Fibroblast of lung (primary cell): Measurements from ENCODE around the gene THSD7B.

Experiments
- EZH2 ChIP-seq: IDR thresholded peaks from 2 replicates; pipeline ENCODE4 v1.5.1; 2012; ENCODE audit warnings: low read length, control low read depth, mild to moderate bottlenecking; ENCODE audit errors: missing control alignments
- TF ChIP-seq, protein P1 (sequence below), 2 donors: IDR thresholded peaks in 1 of 2; conservative IDR thresholded peaks in 1 of 2; 1 replicate in 1 of 2; 2 replicates in 1 of 2; pipeline ENCODE4 v1.5.1; 2011 to 2012; ENCODE audit warnings: low read length in 2 of 2, control low read depth in 1 of 2, inconsistent platforms in 1 of 2, low read depth in 1 of 2, mild to moderate bottlenecking in 1 of 2

DNA sequence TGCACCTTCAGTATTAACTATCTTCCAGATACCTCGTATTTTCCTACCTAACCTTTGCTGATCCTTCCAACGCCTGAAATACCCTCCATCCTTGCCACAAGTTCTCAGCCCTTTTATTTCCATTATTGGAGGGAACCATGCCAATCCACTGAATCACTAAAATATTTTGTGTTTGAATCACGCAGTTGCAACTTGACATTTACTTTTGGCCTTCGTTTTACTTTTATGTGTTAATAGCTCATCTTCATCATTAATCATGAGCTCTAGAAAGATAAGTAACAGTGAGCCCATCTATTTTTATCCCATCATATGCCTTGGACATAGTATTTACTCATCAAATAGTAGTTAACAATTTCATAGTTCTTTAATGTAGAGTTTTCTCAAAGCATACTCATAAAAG lies 463.2 kb downstream of the THSD7B start:
- TF ChIP-seq, protein P1, sequence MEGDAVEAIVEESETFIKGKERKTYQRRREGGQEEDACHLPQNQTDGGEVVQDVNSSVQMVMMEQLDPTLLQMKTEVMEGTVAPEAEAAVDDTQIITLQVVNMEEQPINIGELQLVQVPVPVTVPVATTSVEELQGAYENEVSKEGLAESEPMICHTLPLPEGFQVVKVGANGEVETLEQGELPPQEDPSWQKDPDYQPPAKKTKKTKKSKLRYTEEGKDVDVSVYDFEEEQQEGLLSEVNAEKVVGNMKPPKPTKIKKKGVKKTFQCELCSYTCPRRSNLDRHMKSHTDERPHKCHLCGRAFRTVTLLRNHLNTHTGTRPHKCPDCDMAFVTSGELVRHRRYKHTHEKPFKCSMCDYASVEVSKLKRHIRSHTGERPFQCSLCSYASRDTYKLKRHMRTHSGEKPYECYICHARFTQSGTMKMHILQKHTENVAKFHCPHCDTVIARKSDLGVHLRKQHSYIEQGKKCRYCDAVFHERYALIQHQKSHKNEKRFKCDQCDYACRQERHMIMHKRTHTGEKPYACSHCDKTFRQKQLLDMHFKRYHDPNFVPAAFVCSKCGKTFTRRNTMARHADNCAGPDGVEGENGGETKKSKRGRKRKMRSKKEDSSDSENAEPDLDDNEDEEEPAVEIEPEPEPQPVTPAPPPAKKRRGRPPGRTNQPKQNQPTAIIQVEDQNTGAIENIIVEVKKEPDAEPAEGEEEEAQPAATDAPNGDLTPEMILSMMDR (conservative IDR thresholded peaks at IDR 0.05 in 1 of 2, IDR thresholded peaks at IDR 0.05 in 1 of 2; ENCODE audit: low read depth in 1 of 2, low read length in 2 of 2): no peak
- TF ChIP-seq EZH2: no peak
